Naive thymus-derived CD8-positive, alpha-beta T cell (primary cell): Measurements from ENCODE around the gene WDR76. TPM values are rescaled to one million over a fixed set of nuclear protein-coding genes. Genes with fewer than 3 reads are reported as not detected.
"Not testable (repeated sequence)": the region's sequence is repeated elsewhere in the genome, so short reads cannot be mapped to it uniquely, and the experiment has no call there.

ENCODE experiments used
- ATAC-seq, 2 donors: fragments of 150-1000 bp; cut with Tn5 transposase in 1 of 2; sonication (Bioruptor Pico), chemical (Tn5 transposase) in 1 of 2; 1 replicate in 1 of 2; 2 replicates in 1 of 2; pipeline ENCODE4 v1.10.0; 2021; ENCODE audit warnings: mild to moderate bottlenecking in 2 of 2, moderate library complexity in 2 of 2
- POLR2A ChIA-PET: fragments of 350-600 bp; sonication (Branson Sonifier 250); formaldehyde crosslinking; loops from one replicate; lab custom pipeline; 2021; ENCODE audit warnings: antibody characterized with exemption; lab: Charles Lee
- DNase-seq, 10 donors: peaks; one replicate each; pipeline versions ENCODE4 v3.0.0 to v3.0.0-alpha.2; 2020 to 2022
- H3K27ac Mint-ChIP-seq, 10 donors: one replicate each; pipeline ENCODE4 v1.8.0; 2020 to 2022; ENCODE audit warnings: mild to moderate bottlenecking in 10 of 10, mixed read lengths in 10 of 10, moderate library complexity in 4 of 10, inconsistent platforms in 1 of 10
- H3K27me3 Mint-ChIP-seq, 5 donors: one replicate each; pipeline ENCODE4 v1.8.0; 2021 to 2022; ENCODE audit warnings: mixed read lengths in 5 of 5
- H3K36me3 Mint-ChIP-seq, 3 donors: one replicate each; pipeline ENCODE4 v1.8.0; 2020 to 2022; ENCODE audit warnings: mixed read lengths in 3 of 3, mild to moderate bottlenecking in 2 of 3, inconsistent platforms in 1 of 3
- H3K4me1 Mint-ChIP-seq, 4 donors: one replicate each; pipeline ENCODE4 v1.8.0; 2021 to 2022; ENCODE audit warnings: mixed read lengths in 4 of 4
- H3K4me3 Mint-ChIP-seq, 10 donors: one replicate each; pipeline ENCODE4 v1.8.0; 2020 to 2022; ENCODE audit warnings: mild to moderate bottlenecking in 10 of 10, mixed read lengths in 10 of 10, moderate library complexity in 6 of 10, inconsistent platforms in 1 of 10
- H3K9me3 Mint-ChIP-seq, 9 donors: one replicate each; pipeline ENCODE4 v1.8.0; 2020 to 2022; ENCODE audit warnings: mixed read lengths in 9 of 9, mild to moderate bottlenecking in 3 of 9, inconsistent platforms in 1 of 9, moderate library complexity in 1 of 9
- polyA plus RNA-seq, 3 donors: library from polyadenylated mRNA; unstranded; fragments of 300-500 nt; fragmentation: Illumina TruSeq; gene quantifications; one replicate each; pipeline ENCODE4 v1.2.3, GENCODE V29; 2021
- total RNA-seq, 8 experiments: library from RNA in 2 of 8; stranded (reverse) in 2 of 8; gene quantifications; one replicate each; pipeline ENCODE4 v1.2.3 and lab custom pipeline; 2021 to 2026

Gene WDR76
- total and polyA plus RNA-seq, 5 experiments from 2014 or later = 5.3 to 12.3 (median 7.3) TPM

DNA sequence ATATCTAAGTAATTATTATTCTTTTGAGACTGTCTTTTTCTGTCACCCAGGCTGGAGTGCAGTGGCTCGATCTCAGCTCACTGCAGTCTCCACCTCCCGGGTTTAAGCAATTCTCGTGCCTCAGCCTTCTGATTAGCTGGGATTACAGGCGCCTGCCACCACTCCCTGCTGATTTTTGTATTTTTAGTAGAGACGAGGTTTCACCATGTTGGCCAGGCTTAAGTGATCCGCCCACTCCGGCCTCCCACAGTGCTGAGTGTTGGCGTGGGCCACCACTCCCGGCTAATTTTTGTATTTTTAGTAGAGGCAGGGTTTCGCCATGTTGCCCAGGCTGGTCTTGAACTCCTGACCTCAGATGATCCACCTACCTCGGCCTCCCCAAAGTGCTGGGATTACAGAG lies 1.5 kb upstream of the WDR76 start:
- not testable (repeated sequence) for ATAC-seq, H3K27me3 Mint-ChIP-seq, H3K9me3 Mint-ChIP-seq, DNase-seq
- Mint-ChIP-seq H3K4me1 (peaks cover 21 to 76% (median 59%) of the 10 kb centered on the region in 4 donors), H3K4me3 (peak overlapping the region in 8 of 10 donors; percentile 24 to 97 (median 90)), H3K27ac (peak overlapping the region in 3 of 10 donors; percentile 41 to 89 (median 58)), H3K36me3 (peaks cover 0 to 20% (median 2%) of the 10 kb centered on the region in 3 donors)
- POLR2A ChIA-PET = interaction anchor here (0.6 to 4.5 kb wide), 9 partner anchors 18 to 806 kb away, joined by 3 to 42 read pairs (median 6); partner anchors contain the start of genes ELL3, HYPK, PDIA3 and SERF2

DNA sequence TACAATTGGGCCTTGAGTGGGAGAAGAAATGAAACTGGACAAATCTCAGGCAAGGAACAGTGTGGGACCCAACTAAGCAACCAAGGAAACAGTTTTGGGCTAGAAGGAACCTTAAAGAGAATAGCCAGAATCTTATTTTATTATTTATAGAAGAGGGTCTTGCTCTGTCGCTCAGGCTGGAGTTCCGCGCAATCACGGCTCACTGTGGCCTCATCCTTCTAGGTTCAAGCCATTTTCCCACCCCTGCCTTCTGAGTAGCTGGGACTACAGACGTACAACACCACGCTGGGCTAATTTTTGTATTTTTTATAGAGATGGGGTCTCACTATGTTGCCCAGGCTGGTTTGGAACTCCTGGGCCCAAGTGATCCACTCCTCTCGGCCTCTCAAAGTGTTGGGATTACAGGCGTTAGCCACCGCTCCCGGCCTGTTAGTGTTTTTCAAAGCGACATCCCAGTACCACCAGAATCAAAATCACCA lies 734 bp upstream of the WDR76 start:
- peaks cover 21 to 71% (median 55%) of the 10 kb centered on the region in 4 donors for H3K4me1 Mint-ChIP-seq
- H3K4me3 Mint-ChIP-seq = peak overlapping the region; percentile 82 to 97 (median 89)
- DNase-seq (no peak), ATAC-seq (no peak)
- H3K36me3 Mint-ChIP-seq = peaks cover 0 to 17% (median 2%) of the 10 kb centered on the region in 3 donors
- H3K27me3 Mint-ChIP-seq = no peaks in the 10 kb centered on the region
- POLR2A ChIA-PET = interaction anchor here (0.5 to 4.5 kb wide), 2 partner anchors 10 to 26 kb away, joined by 3 to 42 read pairs; partner anchors contain the start of genes HYPK and SERINC4
- peak overlapping the region; percentile 86 to 95 (median 90) for H3K27ac Mint-ChIP-seq
- no peaks in the 10 kb centered on the region for H3K9me3 Mint-ChIP-seq

DNA sequence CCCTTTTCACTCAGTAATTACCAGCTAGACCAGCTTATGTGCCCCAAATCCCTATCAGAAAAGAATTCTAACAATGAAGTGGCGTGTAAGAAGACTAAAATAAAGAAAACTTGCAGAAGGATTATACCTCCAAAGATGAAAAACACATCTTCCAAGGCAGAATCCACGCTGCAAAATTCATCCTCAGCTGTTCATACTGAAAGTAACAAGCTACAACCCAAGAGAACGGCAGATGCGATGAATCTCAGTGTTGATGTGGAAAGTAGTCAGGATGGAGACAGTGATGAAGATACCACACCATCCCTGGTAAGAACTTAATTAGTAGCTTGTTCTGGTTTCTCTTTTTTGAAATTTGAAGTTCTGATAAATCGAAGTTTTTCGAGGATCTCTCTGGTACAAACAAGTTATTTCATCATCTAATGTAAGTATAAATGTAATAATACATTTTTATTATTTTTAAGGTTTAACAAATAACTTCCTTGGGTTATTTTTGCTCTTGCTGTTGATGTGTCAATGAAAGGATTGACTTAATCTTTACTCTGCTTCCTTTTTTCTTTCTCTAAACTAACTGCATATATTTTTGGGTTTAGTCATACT lies 1.4 kb downstream of the WDR76 start:
- peaks cover 21 to 66% (median 47%) of the 10 kb centered on the region in 4 donors for H3K4me1 Mint-ChIP-seq
- H3K27me3 Mint-ChIP-seq = no peaks in the 10 kb centered on the region
- DNase-seq (no peak), ATAC-seq (no peak)
- POLR2A ChIA-PET = no interaction called here
- no peaks in the 10 kb centered on the region for H3K9me3 Mint-ChIP-seq
- H3K27ac Mint-ChIP-seq = peak overlapping the region; percentile 86 to 95 (median 90)
- peaks cover 0 to 15% (median 2%) of the 10 kb centered on the region in 3 donors for H3K36me3 Mint-ChIP-seq
- peak overlapping the region; percentile 82 to 97 (median 89) for H3K4me3 Mint-ChIP-seq

DNA sequence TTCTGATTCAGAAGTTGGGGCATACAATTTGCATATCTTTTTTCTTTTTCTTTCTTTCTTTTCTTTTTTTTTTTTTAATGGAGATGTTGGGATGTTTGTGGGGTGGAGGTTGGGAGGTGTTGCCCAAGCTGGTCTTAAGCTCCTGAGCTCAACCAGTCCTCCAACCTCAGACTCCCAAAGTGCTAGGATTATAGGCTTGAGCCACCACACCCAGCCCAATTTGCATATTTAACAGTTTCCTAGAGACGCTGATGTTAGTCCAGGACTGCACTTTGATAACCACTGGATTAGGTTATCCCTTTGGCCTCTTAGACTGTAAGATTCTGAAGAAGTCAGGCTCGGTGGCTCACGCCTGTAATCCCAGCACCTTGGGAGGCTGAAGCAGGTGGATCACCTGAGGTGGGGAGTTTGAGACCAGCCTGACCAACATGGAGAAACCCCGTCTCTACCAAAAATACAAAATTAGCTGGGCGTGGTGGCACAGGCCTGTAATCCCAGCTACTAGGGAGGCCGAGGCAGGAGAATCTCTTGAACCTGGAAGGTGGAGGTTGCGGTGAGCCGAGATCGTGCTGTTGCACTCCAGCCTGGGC lies 3.2 kb downstream of the WDR76 start:
- Mint-ChIP-seq H3K36me3 (peaks cover 0 to 25% (median 5%) of the 10 kb centered on the region in 3 donors), H3K27ac (peak overlapping the region in 3 of 10 donors; percentile 48 to 71 (median 70)), H3K4me1 (peaks cover 14 to 52% (median 36%) of the 10 kb centered on the region in 4 donors)
- ATAC-seq, DNase-seq, H3K27me3 Mint-ChIP-seq, POLR2A ChIA-PET, H3K4me3 Mint-ChIP-seq, H3K9me3 Mint-ChIP-seq: not testable (repeated sequence)

DNA sequence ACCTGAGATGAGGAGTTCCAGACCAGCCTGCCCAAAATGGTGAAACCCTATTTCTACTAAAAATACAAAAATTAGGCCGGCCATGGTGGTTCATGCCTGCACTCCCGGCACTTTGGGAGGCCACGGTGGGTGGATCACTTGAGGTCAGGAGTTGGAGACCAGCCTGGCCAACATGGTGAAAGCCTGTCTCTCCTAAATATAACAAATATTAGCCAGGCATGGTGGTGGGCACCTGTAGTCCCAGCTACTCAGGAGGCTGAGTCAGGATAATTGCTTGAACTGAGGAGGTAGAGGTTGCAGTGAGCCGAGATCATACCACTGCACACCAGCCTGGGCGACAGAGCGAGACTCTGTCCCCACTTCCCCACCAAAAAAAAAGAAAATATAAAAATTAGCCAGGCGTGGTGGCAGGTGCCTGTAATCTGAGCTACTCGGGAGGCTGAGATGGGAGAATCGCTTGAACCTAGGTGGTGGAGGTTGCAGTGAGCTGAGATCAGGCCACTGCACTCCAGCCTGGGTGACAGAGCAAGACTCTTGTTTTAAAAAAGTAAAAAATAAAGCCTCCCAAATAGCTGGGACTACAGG lies 4.0 kb downstream of the WDR76 start:
- ATAC-seq, H3K4me3 Mint-ChIP-seq, H3K27me3 Mint-ChIP-seq, H3K9me3 Mint-ChIP-seq, POLR2A ChIA-PET, DNase-seq: not testable (repeated sequence)
- Mint-ChIP-seq H3K36me3 (peaks cover 0 to 32% (median 5%) of the 10 kb centered on the region in 3 donors), H3K27ac (peak overlapping the region in 2 of 10 donors; percentile 28 to 58), H3K4me1 (peaks cover 14 to 51% (median 36%) of the 10 kb centered on the region in 4 donors)

DNA sequence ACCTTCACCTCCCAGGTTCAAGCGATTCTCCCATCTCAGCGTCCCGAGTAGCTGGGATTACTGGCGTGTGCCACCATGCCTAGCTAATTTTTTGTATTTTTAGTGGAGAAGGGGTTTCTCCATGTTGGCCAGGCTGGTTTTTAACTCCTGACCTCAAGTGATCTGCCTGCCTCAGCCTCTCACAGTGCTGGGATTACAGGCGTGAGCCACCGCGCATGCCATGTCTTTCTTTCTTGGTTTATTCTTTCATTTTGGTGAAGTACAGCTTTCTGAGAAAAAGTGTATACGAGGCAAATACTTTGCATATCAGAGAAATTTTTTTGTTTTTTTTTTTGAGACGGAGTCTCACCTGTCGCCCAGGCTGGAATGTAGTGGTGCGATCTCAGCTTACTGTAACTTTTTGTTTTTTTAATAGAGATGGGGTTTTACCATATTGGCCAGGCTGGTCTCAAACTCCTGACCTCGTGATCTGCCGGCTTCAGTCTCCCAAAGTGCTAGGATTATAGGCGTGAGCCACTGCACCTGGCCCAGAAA lies 4.8 kb downstream of the WDR76 start:
- Mint-ChIP-seq H3K27ac (peak overlapping the region in 8 of 10 donors; percentile 4 to 85 (median 51)), H3K4me1 (peaks cover 14 to 43% (median 29%) of the 10 kb centered on the region in 4 donors), H3K36me3 (peaks cover 0 to 40% (median 10%) of the 10 kb centered on the region in 3 donors)
- ATAC-seq, H3K27me3 Mint-ChIP-seq, H3K4me3 Mint-ChIP-seq, DNase-seq, POLR2A ChIA-PET, H3K9me3 Mint-ChIP-seq: not testable (repeated sequence)

DNA sequence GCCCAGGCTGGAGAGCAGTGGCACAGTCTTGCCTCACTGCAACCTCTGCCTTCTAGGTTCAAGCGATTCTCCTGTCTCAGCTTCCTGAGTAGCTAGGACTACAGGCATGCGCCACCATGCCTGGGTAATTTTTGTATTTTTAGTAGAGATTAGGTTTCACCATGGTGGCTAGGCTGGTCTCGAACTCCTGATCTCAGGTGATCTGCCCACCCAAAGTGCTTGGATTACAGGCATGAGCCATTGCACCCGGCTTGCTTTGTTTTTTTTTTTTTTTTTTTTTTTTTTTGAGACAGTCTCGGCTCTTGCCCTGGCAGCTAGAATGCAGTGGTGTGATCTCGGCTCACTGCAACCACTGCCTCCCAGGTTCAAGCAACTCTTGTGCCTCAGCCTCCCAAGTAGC lies 5.7 kb downstream of the WDR76 start:
- not testable (repeated sequence) for ATAC-seq, DNase-seq, H3K4me3 Mint-ChIP-seq, H3K9me3 Mint-ChIP-seq, H3K27me3 Mint-ChIP-seq
- POLR2A ChIA-PET = interaction anchor here (0.7 kb wide), 1 partner anchor 36 kb away, joined by 6 read pairs; no protein-coding TSS in a partner anchor
- H3K36me3 Mint-ChIP-seq = peaks cover 0 to 44% (median 10%) of the 10 kb centered on the region in 3 donors
- H3K27ac Mint-ChIP-seq = peak overlapping the region in 4 of 10 donors; percentile 15 to 85 (median 49)
- H3K4me1 Mint-ChIP-seq = peaks cover 12 to 35% (median 20%) of the 10 kb centered on the region in 4 donors

DNA sequence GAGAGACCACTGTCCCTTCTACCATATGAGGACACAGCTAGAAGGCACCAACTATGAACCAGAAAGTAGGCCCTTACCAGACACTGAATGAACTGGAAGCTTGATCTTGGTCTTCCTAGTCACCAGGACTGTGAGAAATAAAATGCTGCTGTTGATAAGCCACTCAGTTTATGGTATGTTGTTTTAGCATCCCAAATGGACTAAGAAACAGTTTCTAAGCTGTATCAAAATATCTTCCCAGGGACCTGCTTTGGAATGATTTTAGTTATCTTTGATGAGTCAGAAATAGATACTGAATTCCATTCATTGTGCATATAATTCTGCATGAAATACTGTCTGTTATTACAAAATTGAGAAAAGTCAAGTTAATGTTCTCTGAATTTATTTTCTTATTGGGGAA lies 18.6 kb downstream of the WDR76 start:
- H3K27ac Mint-ChIP-seq = no peak overlapping the region
- POLR2A ChIA-PET = no interaction called here
- DNase-seq = no peak
- H3K27me3 Mint-ChIP-seq = no peaks in the 10 kb centered on the region
- H3K36me3 Mint-ChIP-seq = peaks cover 0 to 71% (median 10%) of the 10 kb centered on the region in 3 donors
- ATAC-seq = no peak
- no peaks in the 10 kb centered on the region for H3K9me3 Mint-ChIP-seq
- H3K4me3 Mint-ChIP-seq = no peak overlapping the region
- no peaks in the 10 kb centered on the region for H3K4me1 Mint-ChIP-seq

DNA sequence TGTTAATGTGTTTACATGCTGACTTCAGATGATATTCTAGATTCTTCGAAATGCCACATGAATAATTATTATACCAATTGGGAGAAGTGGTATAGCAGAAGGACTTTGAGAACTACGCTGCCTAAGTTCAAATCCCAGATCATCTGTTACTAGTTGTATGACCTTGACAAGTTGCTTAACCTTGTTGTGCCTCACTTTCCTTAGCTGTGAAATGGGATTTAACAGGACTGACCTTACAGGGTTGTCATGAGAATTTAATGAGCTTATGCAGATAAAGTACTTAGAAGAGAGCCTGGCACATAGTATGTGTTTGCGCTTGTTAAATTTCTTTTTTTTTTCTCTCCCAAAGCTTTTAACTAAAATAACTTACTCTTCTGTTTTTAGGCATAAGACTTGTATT lies 24.4 kb downstream of the WDR76 start:
- no peak overlapping the region for H3K4me3 Mint-ChIP-seq
- DNase-seq = no peak
- POLR2A ChIA-PET = no interaction called here
- H3K9me3 Mint-ChIP-seq = no peaks in the 10 kb centered on the region
- H3K27ac Mint-ChIP-seq = no peak overlapping the region
- H3K27me3 Mint-ChIP-seq = no peaks in the 10 kb centered on the region
- H3K4me1 Mint-ChIP-seq = no peaks in the 10 kb centered on the region
- peaks cover 0 to 59% (median 16%) of the 10 kb centered on the region in 3 donors for H3K36me3 Mint-ChIP-seq
- no peak for ATAC-seq

DNA sequence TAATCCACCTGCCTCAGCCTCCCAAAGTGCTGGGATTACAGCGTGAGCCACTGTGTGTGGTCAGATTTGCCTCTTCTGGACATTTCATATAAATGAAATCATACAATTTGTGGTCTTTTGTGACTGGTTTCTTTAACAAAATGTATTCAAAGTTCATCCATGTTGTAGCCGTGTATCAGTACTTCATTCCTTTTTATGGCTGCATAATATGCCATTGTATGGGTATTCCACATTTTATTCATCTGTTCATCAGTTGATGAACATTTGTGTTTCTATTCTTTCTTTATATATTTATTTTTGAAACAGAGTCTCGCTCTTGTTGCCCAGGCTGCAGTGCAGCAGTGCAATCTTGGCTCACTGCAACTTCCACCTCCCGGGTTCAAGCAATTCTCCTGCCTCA lies 25.8 kb downstream of the WDR76 start:
- no peak overlapping the region for H3K27ac Mint-ChIP-seq
- no peaks in the 10 kb centered on the region for H3K9me3 Mint-ChIP-seq
- POLR2A ChIA-PET = no interaction called here
- no peaks in the 10 kb centered on the region for H3K27me3 Mint-ChIP-seq
- H3K4me1 Mint-ChIP-seq = no peaks in the 10 kb centered on the region
- no peak overlapping the region for H3K4me3 Mint-ChIP-seq
- ATAC-seq = no peak
- no peak for DNase-seq
- peaks cover 0 to 65% (median 16%) of the 10 kb centered on the region in 3 donors for H3K36me3 Mint-ChIP-seq

DNA sequence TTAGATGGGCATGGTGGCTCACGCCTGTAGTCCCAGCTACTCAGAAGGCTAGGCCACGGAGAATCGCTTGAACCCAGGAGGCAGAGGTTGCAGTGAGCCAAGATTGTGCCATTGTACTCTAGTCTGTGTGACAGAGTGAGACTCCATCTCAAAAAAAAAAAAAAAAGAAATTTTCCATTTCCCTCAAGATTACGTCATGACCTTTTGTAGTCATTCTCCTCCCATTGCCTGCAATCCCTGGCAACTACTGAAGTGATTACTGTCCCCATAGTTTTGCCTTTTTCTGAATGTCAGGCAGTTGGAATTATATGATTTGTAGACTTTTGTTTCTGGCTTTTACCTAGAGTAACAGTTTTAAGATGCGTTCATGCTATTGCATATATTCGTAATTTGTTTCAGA lies 28.0 kb downstream of the WDR76 start:
- POLR2A ChIA-PET = no interaction called here
- Mint-ChIP-seq H3K4me1 (peaks cover 0 to 2% (median 0%) of the 10 kb centered on the region in 4 donors), H3K4me3 (no peak overlapping the region), H3K36me3 (peaks cover 7 to 72% (median 21%) of the 10 kb centered on the region in 3 donors), H3K27me3 (no peaks in the 10 kb centered on the region), H3K9me3 (no peaks in the 10 kb centered on the region), H3K27ac (no peak overlapping the region)
- no peak for DNase-seq
- ATAC-seq = no peak

DNA sequence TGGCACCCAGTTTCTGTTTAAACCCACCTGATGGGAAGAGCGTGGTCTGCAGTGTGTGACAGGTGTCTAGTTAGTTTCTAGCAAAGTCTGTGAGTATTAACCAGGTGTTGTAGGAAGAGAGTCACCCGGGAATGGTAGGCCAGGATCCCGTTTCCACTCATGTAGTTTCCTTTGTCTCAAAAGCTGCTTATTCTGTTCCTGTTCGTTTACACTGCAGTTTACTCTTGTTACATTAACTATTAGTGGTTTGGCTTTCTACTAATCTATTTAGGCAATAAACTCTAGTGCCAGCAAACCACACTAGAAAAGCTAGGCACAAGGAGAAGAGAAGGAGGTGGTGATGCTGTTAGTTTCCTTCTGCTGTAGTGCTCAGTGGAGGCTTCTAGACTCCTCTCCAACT lies 32.7 kb downstream of the WDR76 start:
- no peak overlapping the region for H3K27ac Mint-ChIP-seq
- H3K9me3 Mint-ChIP-seq = no peaks in the 10 kb centered on the region
- peaks cover 7 to 70% (median 20%) of the 10 kb centered on the region in 3 donors for H3K36me3 Mint-ChIP-seq
- H3K4me3 Mint-ChIP-seq = no peak overlapping the region
- H3K4me1 Mint-ChIP-seq = peaks cover 0 to 2% (median 0%) of the 10 kb centered on the region in 4 donors
- POLR2A ChIA-PET = no interaction called here
- ATAC-seq = no peak
- H3K27me3 Mint-ChIP-seq = no peaks in the 10 kb centered on the region
- DNase-seq = no peak
